Measurements from ENCODE around the gene RFX7. TPM values are rescaled to one million over a fixed set of nuclear protein-coding genes. Genes with fewer than 3 reads are reported as not detected.
"Not testable (repeated sequence)": the region's sequence is repeated elsewhere in the genome, so short reads cannot be mapped to it uniquely, and the experiment has no call there.

Gene RFX7
- total RNA-seq: 10 to 100 TPM in 1 of 2 donors, 1 to 10 TPM in 1; 9.9 to 10.1 TPM
- long read RNA-seq, donor 1, partial matches to known transcripts: 0 of 5 reads
- long read RNA-seq, donor 1, other reads (novel, unspliced or antisense): 5 of 5 reads
- long read RNA-seq, donor 2, partial matches to known transcripts: 1 of 3 reads
- long read RNA-seq, donor 2, other reads (novel, unspliced or antisense): 2 of 3 reads

DNA sequence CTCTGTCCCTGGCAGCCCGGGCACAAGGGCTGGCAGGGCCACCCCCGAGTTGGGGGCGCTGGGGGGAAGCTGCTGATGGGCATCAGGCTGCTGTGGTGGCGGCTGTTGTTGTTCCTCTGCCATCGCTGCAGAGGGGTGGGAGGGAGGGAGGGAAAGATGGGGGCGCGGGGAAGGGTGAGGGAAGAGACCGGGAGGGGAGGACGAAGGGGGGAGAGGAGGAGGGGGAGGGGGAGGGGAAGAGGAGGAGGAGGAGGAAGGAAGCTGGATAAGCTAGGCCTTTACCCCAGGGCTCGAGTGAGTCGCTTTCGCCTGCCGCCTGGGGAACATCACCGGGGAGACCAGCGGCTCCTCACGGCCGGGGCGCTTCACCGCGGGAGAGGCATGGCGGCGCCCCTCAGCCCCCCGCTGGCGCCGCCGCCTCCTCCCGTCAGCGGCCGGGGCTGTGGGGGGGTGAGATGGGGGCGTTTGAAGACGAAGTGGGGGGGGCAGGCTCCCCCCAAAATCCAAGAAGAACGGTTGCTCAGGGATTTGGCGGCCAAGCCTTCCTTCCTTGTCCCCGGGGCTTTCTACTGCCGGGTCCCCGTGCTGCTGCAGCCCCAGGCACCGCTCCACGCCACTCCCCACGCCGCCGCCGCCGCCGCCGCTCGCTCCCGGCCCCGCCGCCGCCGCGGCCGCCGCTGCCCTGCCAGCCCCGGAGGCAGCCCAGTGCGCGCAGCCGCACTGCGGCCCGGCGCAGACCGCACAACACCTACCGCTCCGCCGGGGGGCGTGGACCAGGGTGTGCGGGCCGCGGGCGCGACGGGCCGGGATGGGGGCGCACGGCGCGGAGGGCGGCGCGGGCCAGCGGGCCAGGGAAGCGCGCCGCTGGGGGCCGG, at the start of gene RFX7:
Gene RFX7 (minus strand): TSS at position 717 of the 875 bp plus-strand sequence. CDS start 594 bp downstream, at position 123.
- peak; percentile 89 for DNase-seq (ENCODE audit: low spot score)
- intact Hi-C loops (cut with DNase I): no loop called here

DNA sequence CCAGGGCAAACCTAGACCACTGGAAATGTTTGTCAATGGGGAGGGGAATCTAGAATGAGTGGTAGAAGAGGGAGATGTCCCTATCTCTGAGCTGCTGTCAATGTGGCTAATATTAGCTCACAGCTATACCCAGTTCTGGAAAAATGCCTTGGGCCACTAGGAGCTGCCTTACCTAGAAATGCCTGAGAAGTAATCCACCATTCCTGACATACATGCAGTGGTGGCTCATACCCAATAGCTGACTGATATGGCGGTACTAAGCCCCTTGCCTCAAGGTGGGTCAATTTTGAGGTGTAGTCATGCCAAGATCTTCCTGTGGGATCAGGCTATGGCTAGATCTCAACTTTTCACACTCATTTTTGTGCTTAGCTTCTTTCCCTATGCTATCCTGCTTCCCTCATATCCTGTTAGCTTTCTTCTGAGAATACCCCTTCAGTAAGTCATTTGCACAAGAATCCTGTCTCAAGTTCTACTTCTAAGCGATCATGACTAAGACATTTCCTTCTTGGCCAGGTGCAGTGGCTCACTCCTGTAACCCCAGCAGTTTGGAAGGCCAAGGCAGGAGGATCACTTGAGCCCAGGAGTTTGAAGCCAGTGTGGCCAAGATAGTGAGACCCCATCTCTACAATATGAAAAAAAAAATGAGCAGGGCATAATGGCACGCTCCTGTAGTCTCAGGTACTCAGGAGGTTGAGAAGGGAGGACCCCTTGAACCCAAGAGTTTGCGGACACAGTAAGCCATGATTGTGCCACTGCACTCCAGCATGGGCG, 49.1 kb upstream of the RFX7 start:
- DNase-seq (ENCODE audit: low spot score): no peak
- intact Hi-C loops (cut with DNase I): no loop called here

DNA sequence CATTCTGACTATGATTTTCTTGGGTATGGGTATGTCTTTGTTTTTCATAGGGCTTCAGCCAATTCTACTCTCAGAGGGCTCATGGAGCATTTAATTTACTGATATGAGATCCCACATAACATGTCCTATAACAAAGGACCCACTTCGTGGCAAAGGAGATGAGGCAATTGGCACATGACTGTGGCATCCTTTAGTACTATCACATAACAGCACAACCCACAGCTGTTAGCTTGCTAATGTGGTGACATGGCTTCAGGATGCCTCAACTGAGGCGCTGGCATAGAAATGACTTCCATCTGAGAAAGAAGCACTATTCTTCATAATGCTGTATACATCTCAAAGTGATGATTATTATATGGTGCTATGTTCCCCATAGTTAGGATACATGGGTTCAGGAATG, 48.1 kb upstream of the RFX7 start:
- DNase-seq (ENCODE audit: low spot score): no peak
- intact Hi-C loops (cut with DNase I): no loop called here

DNA sequence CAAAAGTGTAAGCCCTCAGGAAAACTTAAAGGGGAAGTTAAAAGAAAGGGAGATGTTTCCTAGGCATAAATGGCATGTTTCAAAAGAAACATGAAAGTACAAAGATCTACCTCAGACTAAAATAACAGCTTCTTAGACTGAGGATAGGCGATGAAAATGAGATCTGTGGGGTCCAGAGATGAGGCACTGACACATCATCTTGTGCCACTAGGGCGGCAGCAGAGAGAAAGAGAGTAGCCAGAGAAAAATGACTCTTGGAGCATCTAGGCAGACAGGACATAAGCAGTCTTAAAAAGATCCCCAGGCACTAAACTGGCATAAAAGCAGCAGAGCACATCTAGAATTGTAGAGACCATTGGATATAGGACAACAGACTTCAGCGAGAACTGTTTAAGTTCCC, 42.5 kb upstream of the RFX7 start:
- no peak for DNase-seq (ENCODE audit: low spot score)
- intact Hi-C loops (cut with DNase I): no loop called here

DNA sequence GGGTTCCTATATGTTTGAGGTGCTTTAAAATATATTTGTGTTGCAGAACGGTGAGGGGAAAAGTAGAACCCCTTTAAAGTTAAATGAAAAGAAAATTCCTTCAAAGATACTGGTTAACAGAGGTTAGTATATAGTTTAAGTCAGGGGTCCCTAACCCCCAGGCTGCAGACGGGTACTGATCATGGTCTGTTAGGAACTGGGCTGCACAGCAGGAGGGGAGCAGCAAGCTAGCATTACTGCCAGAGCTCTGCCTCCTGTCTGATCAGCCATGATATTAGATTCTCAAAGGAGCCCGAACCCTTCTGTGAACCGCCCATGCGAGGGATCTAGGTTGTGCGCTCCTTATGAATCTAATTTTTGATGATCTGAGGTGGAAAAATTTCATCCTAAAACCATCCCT, 37.5 kb upstream of the RFX7 start:
- no peak for DNase-seq (ENCODE audit: low spot score)
- intact Hi-C loops (cut with DNase I): no loop called here

DNA sequence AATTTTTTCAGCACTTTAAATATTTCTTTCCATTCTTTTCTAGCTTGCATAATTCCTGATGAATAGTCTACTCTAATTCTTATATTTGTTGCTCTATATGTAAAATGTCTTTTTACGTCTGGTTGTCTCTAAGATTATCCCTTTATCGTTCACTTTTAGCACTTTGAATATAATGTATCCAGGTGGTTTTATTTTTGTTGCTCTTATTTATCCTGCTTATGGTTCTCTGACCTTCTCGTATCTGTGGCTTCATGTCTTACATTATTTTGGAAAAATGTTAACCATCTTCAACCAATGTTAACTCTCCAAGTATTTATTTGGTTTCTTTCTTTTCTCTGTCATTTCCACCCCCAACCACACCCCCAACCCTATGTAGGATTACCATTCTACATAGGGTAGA, 30.0 kb upstream of the RFX7 start:
- no peak for DNase-seq (ENCODE audit: low spot score)
- intact Hi-C loops (cut with DNase I): no loop called here

DNA sequence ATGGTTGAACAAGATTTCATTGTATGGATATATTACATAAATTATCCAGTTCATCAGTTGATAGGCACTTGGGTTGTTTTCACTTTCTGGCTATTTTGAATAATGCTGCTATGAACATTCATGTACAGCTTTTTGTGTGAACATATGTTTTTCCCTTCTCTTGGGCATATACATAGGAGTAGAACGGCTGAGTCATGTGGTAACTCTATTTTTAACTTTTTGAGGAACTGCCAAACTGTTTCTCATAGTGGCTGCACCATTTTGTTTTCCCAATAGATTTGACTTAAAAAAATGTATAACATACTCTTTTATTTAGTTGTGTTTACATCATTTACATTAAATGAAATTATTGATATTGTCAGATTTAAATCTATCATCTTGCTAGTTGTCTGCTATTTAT, 28.8 kb upstream of the RFX7 start:
- DNase-seq (ENCODE audit: low spot score): no peak
- intact Hi-C loops (cut with DNase I): no loop called here

DNA sequence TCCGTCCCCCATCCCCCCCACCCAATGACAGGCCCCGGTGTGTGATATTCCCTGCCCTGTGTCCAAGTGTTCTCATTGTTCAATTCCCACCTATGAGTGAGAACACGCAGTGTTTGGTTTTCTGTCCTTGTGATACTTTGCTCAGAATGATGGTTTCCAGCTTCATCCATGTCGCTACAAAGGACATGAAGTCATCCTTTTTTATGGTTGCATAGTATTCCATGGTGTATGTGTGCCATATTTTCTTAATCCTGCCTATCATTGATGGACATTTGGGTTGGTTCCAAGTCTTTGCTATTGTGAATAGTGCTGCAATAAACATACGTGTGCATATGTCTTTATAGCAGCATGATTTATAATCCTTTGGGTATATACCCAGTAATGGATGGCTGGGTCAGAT, 22.8 kb upstream of the RFX7 start:
- not testable (repeated sequence) for DNase-seq (ENCODE audit: low spot score)

DNA sequence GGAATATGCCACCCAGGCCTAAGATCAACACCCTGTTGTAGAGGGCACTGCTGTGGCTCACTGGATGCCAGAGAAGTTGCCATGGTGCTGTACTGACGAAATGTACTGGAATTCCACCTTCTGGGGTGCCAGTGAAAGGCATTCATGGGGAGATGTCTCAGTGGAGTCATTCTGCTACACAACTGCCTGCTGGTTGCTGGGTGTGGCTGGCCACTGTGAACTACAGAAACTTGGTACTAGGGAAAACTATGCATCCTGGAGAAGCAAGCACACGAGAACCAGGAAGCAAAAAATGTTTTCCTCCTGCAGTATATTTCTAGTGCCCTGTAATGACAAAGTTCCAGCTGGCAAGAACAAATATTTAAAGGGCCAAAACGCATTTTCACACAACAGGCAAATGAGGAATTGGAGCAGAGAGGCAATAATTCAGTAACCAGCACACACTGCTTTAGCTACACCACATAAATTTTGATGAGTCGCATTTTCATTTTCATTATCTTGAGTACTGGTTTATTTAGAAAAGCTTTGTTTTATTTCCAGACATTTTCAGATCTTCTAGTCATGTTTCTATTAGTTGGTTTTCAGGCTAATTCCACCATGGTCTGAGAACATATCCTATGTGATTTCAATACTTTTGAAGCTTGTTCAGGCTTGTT, 18.3 kb upstream of the RFX7 start:
- intact Hi-C loops (cut with DNase I): no loop called here
- no peak for DNase-seq (ENCODE audit: low spot score)

More for the DNA sequence above, 22.8 kb upstream of the RFX7 start:
- intact Hi-C loops (cut with DNase I): not testable (repeated sequence)

DNA sequence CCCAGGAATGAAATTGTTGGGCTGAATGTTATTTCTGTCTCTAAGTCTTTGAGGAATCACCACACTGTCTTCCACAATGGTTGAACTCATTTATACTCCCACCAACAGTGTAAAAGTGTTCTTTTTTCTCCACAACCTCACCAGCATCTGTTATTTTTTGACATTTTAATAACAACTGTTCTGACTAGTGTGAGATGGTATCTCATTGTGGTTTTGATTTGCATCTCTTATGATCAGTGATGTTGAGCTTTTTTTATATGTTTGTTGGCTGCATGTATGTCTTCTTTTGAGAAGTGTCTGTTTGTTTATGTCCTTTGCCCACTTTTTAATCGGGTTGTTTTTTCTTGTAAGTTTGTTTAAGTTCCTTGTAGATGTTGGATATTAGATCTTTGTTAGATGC, 13.6 kb upstream of the RFX7 start:
- DNase-seq (ENCODE audit: low spot score); intact Hi-C loops (cut with DNase I): not testable (repeated sequence)

DNA sequence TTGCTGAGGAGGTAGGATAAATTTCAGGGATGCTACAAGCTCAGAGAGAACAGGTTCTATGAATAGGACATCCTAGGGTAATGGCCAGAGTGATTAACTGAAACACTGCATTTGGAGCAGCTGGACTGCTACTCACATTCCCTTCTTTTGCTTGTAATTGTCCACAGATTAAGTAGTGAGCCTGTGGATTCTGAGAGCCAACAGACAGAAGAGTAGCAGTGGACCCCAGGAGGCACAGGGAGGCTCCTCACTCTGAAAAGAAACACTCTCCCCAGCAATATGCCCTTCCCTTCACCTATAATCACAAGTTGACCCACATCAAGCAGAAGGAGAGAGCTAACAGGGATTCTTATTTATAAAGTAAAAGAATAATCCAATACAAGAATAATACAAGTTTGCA, 10.6 kb upstream of the RFX7 start:
- intact Hi-C loops (cut with DNase I): no loop called here
- no peak for DNase-seq (ENCODE audit: low spot score)

DNA sequence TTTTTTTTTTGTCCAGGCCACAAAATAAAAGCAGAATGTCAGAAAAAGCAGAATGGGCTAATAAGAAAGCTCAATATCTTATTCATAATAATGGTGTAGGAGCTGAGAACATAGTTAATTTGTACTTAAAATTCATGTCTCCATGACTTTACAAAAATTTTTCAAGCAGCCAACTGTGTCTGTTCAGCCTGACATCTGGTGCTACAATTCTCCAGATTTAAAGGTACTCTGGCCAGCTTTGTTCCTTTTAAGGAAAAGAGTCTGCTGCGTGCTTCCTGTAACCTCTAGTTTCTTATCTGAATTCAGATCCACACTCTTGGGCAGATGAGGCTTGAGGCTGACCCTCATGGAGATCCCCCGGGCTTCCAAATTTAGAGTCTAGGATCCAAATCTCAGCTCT, 8.7 kb upstream of the RFX7 start:
- intact Hi-C loops (cut with DNase I): no loop called here
- no peak for DNase-seq (ENCODE audit: low spot score)

DNA sequence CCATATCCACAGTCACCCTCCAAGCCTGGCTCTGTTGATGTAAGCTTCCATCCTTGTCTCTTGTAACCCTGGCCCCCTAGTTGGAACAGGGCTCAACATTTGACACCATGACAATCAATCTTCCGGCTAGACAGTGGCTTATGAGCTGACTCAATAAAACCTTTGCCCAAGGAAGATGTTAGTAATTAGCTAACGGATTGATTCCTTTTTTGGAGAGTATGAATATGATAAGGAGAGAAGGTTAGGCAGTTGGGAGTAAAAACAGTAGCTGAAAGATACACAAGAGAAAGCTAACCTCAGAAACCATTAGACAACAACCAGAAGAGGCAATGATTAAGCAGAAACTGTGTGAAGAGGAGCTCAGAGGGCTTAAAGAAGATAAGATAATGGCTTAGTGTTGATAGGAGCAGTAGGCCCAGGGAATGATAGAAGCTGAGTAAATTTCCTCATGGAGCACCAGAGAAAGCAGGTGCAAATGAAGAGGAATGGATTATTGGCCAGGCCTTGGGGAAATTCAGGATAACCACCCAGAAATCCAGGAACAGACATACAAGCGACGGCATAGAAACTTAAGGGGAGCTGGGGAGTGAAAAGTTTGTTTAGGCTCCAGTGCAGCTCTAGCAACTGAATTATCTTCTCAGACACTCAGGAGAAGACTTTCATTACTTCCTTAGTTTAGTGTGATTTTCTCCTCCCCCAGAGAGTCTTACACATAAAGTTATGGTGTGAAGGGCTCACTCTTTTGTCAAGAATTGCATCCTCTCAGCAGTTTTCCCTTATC, 7.8 kb upstream of the RFX7 start:
- DNase-seq (ENCODE audit: low spot score): no peak
- intact Hi-C loops (cut with DNase I): no loop called here

DNA sequence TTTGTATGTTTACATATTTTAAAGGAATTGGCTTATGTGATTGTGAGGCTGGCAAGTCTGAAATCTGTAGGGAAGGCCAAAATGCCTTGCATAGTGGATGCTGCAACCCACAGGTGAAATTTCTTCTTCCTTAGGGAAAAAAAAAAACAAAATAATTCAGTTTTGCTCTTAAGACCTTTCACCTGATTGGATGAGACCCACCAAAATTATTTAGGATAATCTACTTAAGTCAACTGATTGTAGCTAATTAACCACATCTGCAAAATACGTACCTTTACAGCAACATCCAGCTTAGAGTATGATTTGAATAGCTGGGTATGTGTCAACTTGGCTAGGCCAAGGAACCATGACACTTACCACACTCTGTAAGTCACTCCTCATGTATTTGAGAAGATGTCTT, 6.9 kb upstream of the RFX7 start:
- DNase-seq (ENCODE audit: low spot score): no peak
- intact Hi-C loops (cut with DNase I): no loop called here

DNA sequence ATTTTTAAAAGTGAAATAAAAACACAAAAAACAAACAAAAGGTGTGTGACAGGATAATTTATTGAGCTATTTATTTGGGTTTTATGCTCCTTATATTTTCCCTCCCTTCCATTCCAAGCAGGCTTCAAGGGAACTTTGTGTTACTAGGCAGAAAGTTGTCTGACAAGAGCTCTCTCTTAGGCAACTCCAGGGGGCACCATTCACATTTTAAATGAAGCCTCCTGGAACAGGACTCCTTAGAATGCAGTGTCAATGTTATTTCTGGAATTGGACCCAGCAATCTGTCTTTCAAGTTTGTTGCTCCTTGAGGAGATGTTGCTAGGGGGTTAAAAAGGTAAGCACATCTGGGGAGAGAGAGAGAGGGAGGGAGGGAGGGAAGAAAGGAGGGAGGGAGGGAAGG, 5.4 kb upstream of the RFX7 start:
- intact Hi-C loops (cut with DNase I): no loop called here
- no peak for DNase-seq (ENCODE audit: low spot score)

DNA sequence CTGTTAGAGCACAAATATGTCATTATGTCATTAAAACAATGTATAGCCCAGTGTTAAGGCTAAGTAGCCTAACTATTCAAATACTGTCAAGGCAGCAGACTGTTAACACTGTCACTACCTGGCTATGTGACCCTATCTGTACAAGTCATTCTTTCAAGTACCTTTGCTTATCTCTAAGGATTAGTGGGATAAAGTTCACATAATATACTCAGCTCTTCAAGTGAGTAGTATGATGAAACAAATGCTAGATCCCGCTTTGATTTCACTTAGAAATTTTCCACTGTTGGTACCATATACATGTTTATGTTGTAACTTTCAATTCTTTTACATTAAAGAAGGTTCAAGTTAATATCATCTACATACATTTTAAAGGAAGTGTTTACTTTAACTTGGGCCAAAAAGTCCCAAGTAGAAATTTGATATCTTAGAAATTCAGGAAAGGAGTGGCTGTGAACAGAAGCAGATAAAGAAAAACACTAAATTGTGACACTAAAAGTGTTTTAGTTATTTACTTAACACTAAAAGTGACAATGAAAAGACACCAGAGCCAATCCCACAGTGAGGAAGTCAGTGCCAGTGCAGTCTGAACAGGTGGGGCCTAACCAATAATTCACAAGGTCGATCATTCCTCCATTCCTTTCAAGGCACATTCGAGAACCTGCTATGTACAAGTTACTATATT, 4.8 kb upstream of the RFX7 start:
- DNase-seq (ENCODE audit: low spot score): no peak
- intact Hi-C loops (cut with DNase I): no loop called here

DNA sequence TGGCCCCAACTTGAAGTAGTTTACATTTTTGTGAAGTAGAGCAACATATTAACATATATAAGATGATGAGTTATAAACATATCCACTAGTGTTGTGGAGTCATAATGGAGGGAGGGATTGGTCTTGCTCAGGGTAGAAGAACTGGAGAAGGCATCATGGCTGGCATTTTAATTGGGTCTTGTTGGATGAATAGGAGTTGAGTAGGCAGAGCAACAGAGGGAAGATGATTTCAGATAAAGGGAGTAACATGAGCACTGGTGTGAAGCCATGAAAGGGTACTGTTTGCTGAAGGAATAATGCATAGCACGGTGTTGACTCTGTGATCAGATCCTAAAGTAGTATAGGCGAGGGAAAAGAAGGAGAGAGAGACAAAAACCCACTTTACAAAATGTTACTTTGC, 3.6 kb upstream of the RFX7 start:
- intact Hi-C loops (cut with DNase I): no loop called here

More for the DNA sequence above, 3.6 kb upstream of the RFX7 start:
- no peak for DNase-seq (ENCODE audit: low spot score)

Data from posterior vena cava (tissue), 2 donors.